Measurements from ENCODE around the gene UNC93B1. TPM values are rescaled to one million over a fixed set of nuclear protein-coding genes. Genes with fewer than 3 reads are reported as not detected.
"Not testable (repeated sequence)": the region's sequence is repeated elsewhere in the genome, so short reads cannot be mapped to it uniquely, and the experiment has no call there.

The UNC93B1 gene
- total RNA-seq, 1 experiment from 2014 or later, result 14.7 TPM

DNA sequence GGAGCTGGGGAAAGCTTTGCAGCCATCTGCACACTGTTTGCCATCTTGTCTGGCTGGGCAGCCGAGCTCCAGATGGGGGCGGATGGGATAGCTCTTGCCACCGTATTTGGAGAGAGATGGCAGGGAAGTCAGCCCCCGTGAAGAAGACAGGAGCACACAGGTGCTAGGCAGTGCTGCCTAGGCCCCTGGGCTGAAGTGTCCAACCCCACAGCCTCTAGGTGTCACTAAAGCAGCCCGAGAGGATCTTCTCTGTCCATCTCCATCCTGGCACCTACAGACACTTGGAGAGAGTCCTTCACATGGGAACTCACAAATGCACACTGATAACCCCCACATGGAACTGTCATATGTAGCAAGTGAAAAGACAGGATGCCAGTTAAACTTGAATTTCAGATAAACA is 60.5 kb downstream of the UNC93B1 start:
- CTCF ChIA-PET; H3K4me3 Mint-ChIP-seq (ENCODE audit: unreplicated experiment); DNase-seq (ENCODE audit: unreplicated experiment); POLR2A ChIA-PET; BruUV-seq (replicated peaks); H3K27ac Mint-ChIP-seq (ENCODE audit: low read depth, unreplicated experiment); H3K36me3 Mint-ChIP-seq (ENCODE audit: insufficient read depth, unreplicated experiment); H3K4me1 Mint-ChIP-seq (ENCODE audit: insufficient read depth, unreplicated experiment); intact Hi-C loops (cut with micrococcal nuclease); H3K9me3 Mint-ChIP-seq (ENCODE audit: unreplicated experiment): not testable (repeated sequence)
- peaks cover 14% of the 10 kb centered on the region for H3K27me3 Mint-ChIP-seq (ENCODE audit: insufficient read depth, unreplicated experiment)

Small RNA genes lying within 50 kb of the gene (microRNA-seq; reads per million reads assigned to microRNA genes)
- gene MIR4691, result not detected
- not detected for gene MIR6753
- 1.2 reads per million for gene MIR7113

Other genes with a start within 250 kb of the UNC93B1 start
- 37.2 and 50.1 TPM in 2 replicates for gene ALDH3B1, start 6.2 kb upstream of the UNC93B1 start, total RNA-seq (2022)
- 211 and 229 TPM in 2 replicates for gene NDUFS8, start 26.6 kb upstream of the UNC93B1 start, total RNA-seq (2022)
- gene TCIRG1, start 34.9 kb upstream of the UNC93B1 start, total RNA-seq (2022), result 10.7 and 12.3 TPM in 2 replicates
- gene CHKA, start 117.3 kb upstream of the UNC93B1 start, total RNA-seq (2022), result 7.8 and 13.7 TPM in 2 replicates
- 45.7 and 46.4 TPM in 2 replicates for gene KMT5B, start 209.2 kb upstream of the UNC93B1 start, total RNA-seq (2022)